NCI-H2196 treated with DMSO at 0.1 percent for 48 hours (cell line): Measurements from ENCODE around the gene ITPRID1.

Source experiments
- DNase-seq: peaks from one replicate; lab custom pipeline; 2025; ENCODE audit not compliant: unreplicated experiment; lab: John Stamatoyannopoulos, UW

The ITPRID1 gene

GRCh38 chr7:31633467-31633866 is 119.6 kb downstream of the ITPRID1 start:
- DNase-seq, result no peak

DNA sequence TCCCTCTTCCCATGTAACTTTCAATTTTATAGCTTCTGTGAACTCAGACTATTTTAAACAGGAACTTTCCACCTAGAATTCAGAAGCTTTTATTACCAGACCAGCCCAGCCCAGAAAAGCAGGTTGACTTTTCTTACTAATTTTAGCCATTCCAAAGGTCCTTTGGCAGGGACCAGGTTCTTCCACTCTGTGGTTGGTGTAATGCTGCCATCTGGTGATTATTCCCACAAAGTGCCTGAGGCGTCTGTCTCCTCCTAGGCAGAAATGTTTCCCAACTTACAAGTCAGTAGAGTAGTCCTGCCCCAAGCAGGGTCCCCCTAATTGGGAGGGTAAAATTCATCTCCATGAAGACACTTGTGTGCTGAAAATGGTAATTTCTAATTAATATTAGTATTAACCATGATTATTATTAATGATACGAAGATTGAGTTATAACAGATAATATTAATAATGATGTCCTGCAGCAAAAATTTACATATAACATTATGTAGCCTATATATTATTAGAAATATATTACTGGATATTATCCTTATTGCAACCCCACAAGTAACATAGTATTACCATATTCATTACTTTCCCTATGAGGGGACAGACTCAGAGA is 120.1 kb downstream of the ITPRID1 start:
- peak; percentile 54 for DNase-seq

GRCh38 chr7:31640381-31640780 is 126.5 kb downstream of the ITPRID1 start:
- no peak for DNase-seq

DNA sequence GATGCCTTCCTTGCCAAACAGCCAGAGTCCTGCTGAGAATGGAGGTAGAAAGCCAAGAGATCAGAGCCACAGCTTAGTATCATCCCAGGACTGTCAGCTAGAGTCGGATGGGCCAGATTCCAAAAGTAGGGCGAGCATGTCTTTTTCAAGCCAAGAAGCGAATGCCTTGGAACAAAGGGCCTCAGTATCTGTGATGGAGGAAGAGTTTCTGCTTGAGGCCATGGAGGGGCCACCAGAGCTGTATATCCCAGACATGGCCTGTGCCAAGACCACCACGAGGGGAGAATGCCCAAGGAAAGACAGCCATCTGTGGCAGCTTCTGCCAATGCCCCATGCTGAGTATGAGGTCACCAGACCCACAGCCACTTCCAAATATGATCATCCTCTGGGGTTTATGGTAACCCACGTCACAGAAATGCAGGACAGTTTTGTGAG is 128.8 kb downstream of the ITPRID1 start:
- DNase-seq, result no peak

GRCh38 chr7:31646942-31647341 is 133.1 kb downstream of the ITPRID1 start:
- DNase-seq, result no peak

GRCh38 chr7:31647511-31647910 is 133.6 kb downstream of the ITPRID1 start:
- DNase-seq, result no peak

- DNase-seq, result no peak
These were observed 134.4 kb downstream of the ITPRID1 start for GRCh38 chr7:31648288-31648687.

- DNase-seq, result no peak
These were observed 135.0 kb downstream of the ITPRID1 start for GRCh38 chr7:31648880-31649279.

GRCh38 chr7:31651234-31652062 is 137.6 kb downstream of the ITPRID1 start:
- DNase-seq, result no peak

DNA sequence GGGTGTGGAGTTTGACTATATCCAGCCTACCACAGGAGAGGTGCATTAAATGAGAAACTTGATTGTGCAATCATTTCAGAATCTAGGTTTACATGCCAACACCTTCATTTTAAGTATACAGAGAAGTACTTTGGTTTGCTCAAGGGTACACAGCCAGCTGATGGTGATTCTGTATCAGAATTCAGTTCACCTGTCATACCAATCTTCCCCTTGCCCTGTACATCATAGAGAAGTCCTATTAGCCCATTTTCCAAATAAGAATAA is 138.1 kb downstream of the ITPRID1 start:
- no peak for DNase-seq

DNA sequence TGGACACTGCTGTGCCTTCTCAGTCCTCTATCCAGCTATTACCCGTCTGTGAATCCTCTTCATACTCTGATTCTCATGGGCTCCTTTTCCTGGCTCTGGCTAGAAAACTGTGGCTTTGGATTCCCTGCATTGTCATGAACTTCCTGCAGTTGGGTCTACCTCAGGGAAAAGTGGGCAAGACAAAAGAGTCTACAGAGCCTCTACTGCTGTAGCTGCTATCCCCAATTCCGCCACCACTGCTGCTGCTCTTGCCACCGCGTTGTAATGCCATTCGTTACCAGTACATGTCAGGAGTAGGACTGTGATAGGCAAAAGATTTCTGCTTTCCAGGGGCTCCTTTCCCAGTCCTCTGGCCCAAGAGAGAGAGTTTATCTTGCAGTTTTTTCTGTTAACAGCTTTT is 149.2 kb downstream of the ITPRID1 start:
- no peak for DNase-seq

GRCh38 chr7:31664890-31665289 is 151.0 kb downstream of the ITPRID1 start:
- no peak for DNase-seq

DNA sequence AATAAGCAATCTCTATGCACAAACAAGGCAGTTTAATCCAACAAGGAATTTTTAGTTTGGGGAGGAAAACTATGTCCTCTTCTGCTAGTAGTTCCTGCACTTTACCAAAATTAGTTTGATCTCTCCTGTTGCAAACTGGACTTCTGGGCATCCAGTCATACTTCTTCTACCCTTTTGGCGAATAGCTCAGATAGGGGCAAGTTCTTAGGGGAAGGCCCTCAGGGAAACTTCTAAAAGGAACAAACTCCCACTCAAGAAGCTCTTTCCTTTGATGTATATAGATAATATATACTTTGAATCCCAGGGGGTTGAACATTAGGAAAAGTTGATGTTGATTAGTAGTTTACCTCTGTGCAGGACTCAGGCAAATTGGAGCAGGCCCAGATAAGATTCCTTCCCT is 151.7 kb downstream of the ITPRID1 start:
- DNase-seq, result no peak

- no peak for DNase-seq
These were observed 155.6 kb downstream of the ITPRID1 start for GRCh38 chr7:31669461-31669860.

- DNase-seq, result no peak
These were observed 165.8 kb downstream of the ITPRID1 start for GRCh38 chr7:31679574-31680305.

DNA sequence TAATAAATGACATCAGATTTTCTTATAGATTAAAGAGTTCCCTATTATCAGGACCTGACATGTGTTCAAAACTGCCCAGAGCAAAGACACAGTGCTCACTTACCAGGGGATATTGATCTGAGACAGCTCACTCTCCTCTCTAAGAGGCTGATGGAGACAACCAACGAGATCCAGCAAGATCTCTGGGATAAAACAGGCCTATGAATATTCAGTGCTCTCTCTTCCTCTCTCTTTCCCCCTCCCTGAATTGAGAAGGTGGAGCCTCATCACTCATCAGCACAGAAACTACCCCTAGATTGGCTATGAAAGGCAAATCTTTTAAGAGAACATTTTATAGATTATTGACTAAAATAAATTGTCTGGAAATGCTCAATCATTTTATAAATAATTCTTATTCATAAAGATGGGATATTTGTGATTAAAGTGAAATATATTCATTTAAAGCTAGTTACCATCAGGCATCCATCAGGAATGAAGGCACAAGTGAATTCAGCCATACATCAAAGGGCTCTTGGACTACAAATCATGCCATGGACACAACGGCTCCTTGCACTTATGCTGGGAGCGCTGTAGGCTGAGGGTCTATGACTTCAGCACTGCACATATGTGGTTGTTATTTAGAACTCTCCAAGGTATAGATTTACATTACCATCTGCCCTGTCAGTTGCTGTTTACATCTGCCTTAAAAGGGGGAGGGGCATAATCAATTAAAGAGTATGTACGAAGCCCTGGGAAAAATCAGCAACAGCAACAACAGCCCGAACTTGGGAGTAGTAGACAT is 169.7 kb downstream of the ITPRID1 start:
- no peak for DNase-seq

GRCh38 chr7:31687024-31687748 is 173.3 kb downstream of the ITPRID1 start, which contains the start of gene PPP1R17:
Gene PPP1R17 (plus strand): TSS chr7:31687215. CDS start chr7:31692442, 5,227 bp downstream.
- no peak for DNase-seq

DNA sequence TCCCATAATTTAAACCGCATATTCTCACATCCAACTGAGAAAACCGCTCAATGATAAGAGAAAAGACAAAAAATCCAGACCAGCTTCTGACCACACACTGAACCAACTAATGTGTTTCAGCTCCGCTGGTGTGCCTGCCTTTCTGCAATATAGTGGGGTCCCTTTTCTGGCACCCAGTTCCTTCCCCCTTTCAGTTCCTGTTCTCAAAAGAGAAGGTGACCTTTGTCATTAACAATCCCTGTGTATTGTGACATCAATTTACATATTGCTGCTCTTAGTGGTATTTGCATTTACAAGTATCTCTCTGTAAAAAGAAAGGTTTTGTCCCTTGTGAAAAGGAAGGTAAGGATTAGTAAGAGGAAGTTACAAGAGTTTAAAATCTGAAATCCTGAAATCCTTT is 174.5 kb downstream of the ITPRID1 start:
- no peak for DNase-seq

GRCh38 chr7:31688996-31689395 is 175.1 kb downstream of the ITPRID1 start:
- no peak for DNase-seq

DNA sequence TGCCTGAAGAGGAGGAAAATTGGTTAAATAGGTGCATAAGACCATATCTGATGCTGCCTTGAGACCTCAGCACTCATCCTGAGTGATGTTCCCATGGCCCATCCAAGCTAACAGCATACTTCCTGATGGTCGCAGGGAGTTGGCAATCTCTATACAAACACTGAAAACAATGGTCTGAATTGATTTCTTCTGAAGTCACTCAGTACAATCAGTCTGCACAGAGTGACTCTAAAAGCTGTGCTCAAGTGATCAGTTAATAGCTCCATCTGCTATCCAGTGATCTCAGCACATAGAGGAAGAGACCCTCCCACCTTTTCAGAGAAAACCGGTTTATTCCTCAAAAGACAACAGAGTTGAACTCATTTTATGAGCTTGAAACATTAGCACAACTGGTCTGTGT is 177.0 kb downstream of the ITPRID1 start:
- DNase-seq, result no peak

DNA sequence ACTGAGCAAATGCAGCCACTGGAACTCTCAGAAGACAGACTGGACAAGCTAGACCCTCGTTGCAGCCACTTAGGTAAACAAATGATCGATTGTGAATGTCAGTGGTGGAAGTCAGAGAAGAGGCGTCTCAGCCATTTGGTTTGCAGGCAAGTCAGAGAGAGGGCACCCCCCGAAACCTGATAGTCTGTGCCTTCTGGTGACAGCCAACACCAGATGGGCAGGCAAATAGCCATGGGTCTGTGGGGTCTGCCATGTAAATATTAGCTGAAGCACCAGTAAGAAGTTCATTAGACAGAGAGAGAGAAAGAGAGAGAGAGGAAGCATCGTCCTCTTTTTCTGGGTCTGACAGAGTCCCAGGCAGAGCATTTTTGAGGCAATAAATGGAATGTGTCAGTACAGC is 178.6 kb downstream of the ITPRID1 start:
- DNase-seq, result no peak
